ENCODE measurements around the gene CFAP20DC. TPM values are rescaled to one million over a fixed set of nuclear protein-coding genes. Genes with fewer than 3 reads are reported as not detected.
"Not testable (repeated sequence)": the region's sequence is repeated elsewhere in the genome, so short reads cannot be mapped to it uniquely, and the experiment has no call there.

CFAP20DC gene
- total RNA-seq, 2 experiments from 2014 or later = 0.99 to 2.0 TPM

DNA sequence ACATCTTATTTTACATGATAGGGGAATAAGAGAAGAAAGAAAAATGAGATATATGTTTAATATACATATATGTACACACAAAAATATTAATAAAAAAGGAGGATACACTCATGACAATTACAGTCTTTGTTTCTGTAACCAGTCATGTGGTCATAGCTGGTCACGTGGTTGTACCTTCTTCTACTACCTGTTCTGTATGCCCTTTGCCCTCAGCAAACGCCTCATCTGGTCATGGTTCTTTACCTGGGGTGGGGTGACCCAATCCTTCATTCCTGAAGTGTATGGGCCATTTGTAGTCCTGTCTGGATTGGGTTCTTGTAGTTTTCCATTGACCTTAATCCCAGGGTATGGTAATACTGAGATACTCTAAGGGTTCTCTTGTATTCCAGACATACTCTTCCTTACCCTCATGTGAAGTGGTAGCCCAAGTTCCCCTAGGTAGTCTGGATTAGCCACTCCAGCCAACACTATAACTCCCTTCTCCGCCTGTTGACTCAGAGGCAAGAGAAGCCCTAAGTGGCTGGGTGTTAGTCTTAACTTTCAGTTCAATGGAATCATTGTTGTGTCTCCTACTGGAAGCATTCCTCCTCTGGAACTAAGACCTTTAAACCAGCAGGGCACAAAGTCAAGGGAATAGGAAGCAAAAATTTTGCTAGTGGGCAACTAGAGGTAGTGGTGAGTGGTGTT, 336.0 kb downstream of the CFAP20DC start:
- Mint-ChIP-seq H3K27ac (no peak overlapping the region), H3K27me3 (no peaks in the 10 kb centered on the region), H3K9me3 (no peaks in the 10 kb centered on the region), H3K4me1 (no peaks in the 10 kb centered on the region), H3K4me3 (no peak overlapping the region), H3K36me3 (ENCODE audit: low read depth) (no peaks in the 10 kb centered on the region)
- DNase-seq = no peak
- ChIA-PET CTCF (no interaction called here), POLR2A (no interaction called here)

DNA sequence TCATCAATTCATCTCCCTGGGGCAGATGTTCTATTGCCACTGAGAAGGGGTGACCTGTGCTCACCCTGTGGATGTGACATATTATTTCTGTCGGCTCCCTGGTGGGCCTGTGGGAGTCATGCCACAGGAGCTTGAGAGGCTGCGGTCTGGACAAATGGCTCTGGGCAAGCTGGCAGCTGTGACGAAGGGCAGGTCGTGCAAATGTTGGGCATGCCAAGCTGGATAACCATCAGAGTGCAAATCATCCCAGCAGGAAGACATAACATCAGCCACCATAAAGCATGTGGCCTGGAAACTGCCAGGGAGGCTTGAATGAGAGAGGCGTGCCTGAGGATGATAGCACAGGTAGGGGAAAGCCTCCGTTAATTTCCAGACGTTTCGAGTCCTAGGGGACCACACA, 338.0 kb downstream of the CFAP20DC start:
- no peak overlapping the region for H3K4me3 Mint-ChIP-seq
- no peak overlapping the region for H3K27ac Mint-ChIP-seq
- ChIA-PET POLR2A (no interaction called here), CTCF (no interaction called here)
- DNase-seq = no peak
- H3K36me3 Mint-ChIP-seq (ENCODE audit: low read depth) = no peaks in the 10 kb centered on the region
- no peaks in the 10 kb centered on the region for H3K9me3 Mint-ChIP-seq
- no peaks in the 10 kb centered on the region for H3K4me1 Mint-ChIP-seq
- no peaks in the 10 kb centered on the region for H3K27me3 Mint-ChIP-seq

DNA sequence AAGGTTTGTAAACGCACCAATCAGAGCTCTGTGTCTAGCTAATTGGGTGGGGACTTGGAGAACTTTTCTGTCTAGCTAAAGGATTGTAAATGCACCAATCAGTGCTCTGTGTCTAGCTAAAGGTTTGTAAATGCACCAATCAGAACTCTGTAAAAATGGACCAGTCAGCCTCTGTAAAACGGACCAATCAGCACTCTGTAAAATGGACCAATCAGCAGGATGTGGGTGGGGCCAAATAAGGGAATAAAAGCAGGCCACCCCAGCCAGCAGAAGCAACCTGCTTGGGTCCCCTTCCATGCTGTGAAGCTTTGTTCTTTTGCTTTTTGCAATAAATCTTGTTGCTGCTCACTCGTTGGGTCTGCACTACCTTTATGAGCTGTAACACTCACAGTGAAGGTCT, 340.8 kb downstream of the CFAP20DC start:
- H3K27me3 Mint-ChIP-seq; H3K4me3 Mint-ChIP-seq; H3K9me3 Mint-ChIP-seq; DNase-seq; H3K27ac Mint-ChIP-seq; H3K36me3 Mint-ChIP-seq (ENCODE audit: low read depth); H3K4me1 Mint-ChIP-seq; POLR2A ChIA-PET: not testable (repeated sequence)
- CTCF ChIA-PET = interaction anchor here (0.6 kb wide), 1 partner anchor 393 kb away, joined by 9 read pairs; no protein-coding TSS in a partner anchor

DNA sequence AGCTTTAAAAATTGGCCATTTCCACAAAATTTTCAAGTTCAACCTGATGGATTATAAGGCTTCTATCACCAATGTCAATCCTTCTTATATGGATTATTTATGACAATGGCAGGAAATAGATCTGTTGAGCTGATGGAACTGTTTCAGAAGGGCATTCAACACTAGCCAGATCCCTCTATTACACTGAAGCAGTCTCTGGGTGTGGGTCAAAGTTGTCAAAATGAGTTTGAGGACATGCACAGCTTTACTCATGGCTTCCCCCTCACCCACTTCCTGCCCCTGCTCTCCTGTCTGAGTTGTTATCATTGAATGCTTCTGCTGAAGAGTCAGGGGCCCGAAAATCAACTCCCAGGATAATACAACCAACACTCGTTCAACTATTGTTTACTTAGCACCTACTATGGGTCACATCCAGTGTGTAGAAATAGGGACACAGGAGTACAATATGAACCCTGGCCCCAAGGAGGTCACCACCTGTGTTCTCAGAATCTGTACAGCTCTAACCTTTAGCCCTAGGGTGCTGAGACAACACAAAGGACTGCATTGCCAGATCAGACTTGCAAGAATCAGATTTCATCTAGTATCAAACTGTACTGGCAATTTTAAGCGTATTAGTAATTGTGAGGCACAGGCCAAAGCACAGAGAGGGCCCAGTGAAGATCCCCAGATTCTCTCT, 341.6 kb downstream of the CFAP20DC start:
- Mint-ChIP-seq H3K4me1 (no peaks in the 10 kb centered on the region), H3K4me3 (no peak overlapping the region), H3K9me3 (no peaks in the 10 kb centered on the region), H3K27me3 (no peaks in the 10 kb centered on the region), H3K36me3 (ENCODE audit: low read depth) (no peaks in the 10 kb centered on the region), H3K27ac (no peak overlapping the region)
- CTCF ChIA-PET = no interaction called here
- no peak for DNase-seq
- POLR2A ChIA-PET = no interaction called here

DNA sequence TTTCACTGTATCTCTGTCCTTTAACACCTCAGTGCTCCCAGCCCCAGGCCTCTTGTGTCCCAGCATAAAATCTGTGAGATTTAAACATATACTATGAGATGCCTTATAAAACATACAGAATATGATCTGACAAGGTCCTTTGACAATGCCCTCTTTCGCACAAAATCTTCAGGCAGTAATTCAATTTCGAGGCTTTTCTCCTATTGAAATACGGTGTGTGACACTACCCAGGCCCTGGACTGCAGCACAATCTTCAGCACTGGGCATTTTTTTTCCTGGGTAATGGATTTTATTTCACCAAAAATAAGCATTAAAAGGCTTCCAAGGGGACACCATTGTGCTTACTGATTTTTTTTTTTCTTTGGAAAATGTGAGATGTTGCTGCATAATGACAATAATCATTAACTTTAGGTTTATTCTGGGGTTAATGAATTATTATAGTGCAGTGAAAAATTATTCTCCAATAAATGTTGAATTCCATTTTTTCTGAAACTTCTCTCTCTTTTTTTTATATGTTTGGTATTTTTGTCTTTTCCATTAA, 342.4 kb downstream of the CFAP20DC start:
- H3K9me3 Mint-ChIP-seq = no peaks in the 10 kb centered on the region
- no peaks in the 10 kb centered on the region for H3K4me1 Mint-ChIP-seq
- H3K27me3 Mint-ChIP-seq = no peaks in the 10 kb centered on the region
- no peak for DNase-seq
- no peak overlapping the region for H3K27ac Mint-ChIP-seq
- ChIA-PET CTCF (no interaction called here), POLR2A (no interaction called here)
- no peaks in the 10 kb centered on the region for H3K36me3 Mint-ChIP-seq (ENCODE audit: low read depth)
- no peak overlapping the region for H3K4me3 Mint-ChIP-seq

DNA sequence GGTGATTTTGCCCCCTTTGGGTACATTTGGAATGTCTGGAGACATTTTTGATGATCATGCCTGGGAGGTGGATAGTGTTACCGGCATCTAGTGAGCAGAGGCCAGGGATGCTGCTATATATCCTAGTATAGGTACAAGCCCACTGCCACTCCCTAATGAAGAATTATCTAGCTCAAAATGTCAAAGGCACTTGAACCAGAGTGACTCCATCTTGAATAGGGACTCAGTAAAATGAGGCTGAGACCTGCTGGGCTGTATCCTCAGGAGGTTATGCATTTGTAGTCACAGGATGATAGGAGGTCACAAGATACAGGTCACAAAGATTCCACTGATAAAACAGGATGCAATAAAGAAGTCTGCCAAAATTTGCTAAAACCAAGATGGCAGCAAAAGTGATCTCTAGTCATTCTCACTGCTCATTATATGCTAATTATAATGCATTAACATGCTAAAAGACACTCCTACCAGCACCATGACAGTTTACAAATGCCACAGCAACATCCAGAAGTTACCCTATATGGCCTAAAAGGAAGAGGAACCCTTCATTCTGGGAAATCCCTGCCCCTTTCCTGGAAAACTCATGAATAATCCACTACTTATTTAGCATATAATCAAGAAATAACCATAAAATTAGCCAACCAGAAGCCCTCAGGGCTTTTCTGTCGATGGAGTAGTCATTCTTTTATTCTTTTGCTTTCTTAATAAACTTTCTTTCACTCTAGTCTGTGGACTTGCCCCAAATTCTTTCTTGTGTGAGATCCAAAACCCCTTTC, 343.2 kb downstream of the CFAP20DC start:
- H3K27me3 Mint-ChIP-seq = no peaks in the 10 kb centered on the region
- POLR2A ChIA-PET = no interaction called here
- no peak overlapping the region for H3K4me3 Mint-ChIP-seq
- DNase-seq = no peak
- CTCF ChIA-PET = interaction anchor here (0.6 kb wide), 1 partner anchor 87 kb away, joined by 3 read pairs; no protein-coding TSS in a partner anchor
- H3K9me3 Mint-ChIP-seq = no peaks in the 10 kb centered on the region
- H3K4me1 Mint-ChIP-seq = no peaks in the 10 kb centered on the region
- H3K27ac Mint-ChIP-seq = no peak overlapping the region
- no peaks in the 10 kb centered on the region for H3K36me3 Mint-ChIP-seq (ENCODE audit: low read depth)

DNA sequence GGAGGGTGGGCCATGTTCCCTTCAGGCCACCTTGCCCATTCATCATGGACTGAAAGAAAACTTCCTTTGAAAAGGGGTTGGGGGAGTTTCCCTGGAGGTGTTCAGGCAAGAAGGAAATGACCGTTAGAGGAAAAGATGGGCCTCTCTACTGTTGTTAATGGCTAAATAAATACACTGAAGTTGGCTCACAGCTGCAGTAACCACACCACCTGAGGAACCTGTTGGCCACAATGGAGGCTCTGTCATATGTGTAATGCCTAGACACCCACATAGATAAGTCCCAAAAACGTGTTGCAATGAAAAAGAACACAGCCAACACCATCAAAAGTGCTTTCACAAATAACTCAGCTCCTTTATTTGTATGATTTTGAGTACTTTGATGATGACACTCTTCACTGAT, 345.1 kb downstream of the CFAP20DC start:
- no peak overlapping the region for H3K27ac Mint-ChIP-seq
- POLR2A ChIA-PET = no interaction called here
- DNase-seq = no peak
- no peak overlapping the region for H3K4me3 Mint-ChIP-seq
- H3K4me1 Mint-ChIP-seq = no peaks in the 10 kb centered on the region
- H3K9me3 Mint-ChIP-seq = no peaks in the 10 kb centered on the region
- no peaks in the 10 kb centered on the region for H3K27me3 Mint-ChIP-seq
- CTCF ChIA-PET = no interaction called here
- H3K36me3 Mint-ChIP-seq (ENCODE audit: low read depth) = no peaks in the 10 kb centered on the region

DNA sequence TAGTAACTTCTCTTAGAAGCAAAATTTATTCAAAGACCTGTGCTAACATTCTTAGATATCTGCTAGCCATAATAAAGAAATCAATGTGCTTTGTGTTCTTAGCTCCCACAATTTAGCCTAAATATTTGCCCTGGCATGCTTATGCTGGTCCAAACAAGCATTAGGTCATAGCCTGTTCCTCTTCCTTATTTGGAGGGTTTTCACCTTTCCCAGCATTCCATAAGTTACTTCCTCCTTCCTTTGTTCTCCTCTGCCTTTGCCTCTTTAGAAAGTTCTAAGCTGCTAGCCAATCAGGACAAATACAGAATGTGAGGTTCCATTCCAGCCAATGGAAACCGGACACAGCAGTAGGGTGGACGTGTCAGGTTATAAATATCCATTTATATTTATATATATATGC, 345.5 kb downstream of the CFAP20DC start:
- H3K4me1 Mint-ChIP-seq; H3K36me3 Mint-ChIP-seq (ENCODE audit: low read depth); H3K27me3 Mint-ChIP-seq; DNase-seq; CTCF ChIA-PET; H3K27ac Mint-ChIP-seq; H3K4me3 Mint-ChIP-seq; H3K9me3 Mint-ChIP-seq; POLR2A ChIA-PET: not testable (repeated sequence)

DNA sequence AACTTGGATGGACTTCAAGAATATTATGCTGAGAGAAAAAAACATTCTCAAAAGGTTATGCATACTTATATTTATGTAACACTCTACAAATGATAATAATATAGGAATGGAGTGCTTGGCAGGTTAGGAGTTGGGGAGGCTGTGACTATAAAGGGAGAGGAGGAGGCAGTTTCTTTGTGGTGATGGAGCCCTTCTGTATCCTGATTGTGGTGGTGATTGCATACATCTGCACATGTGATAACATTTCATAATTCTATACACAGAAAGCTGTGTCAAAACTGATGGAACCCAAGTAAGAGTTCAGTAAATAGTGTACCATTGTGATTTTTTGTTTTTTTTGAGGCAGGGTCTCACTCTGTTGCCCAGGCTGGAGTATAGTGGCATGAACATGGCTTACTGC, 351.6 kb downstream of the CFAP20DC start:
- ChIA-PET POLR2A (no interaction called here), CTCF (no interaction called here)
- H3K4me1 Mint-ChIP-seq = peaks cover 27% of the 10 kb centered on the region
- H3K36me3 Mint-ChIP-seq (ENCODE audit: low read depth) = peaks cover 3% of the 10 kb centered on the region
- H3K27me3 Mint-ChIP-seq = no peaks in the 10 kb centered on the region
- peaks cover 8% of the 10 kb centered on the region for H3K9me3 Mint-ChIP-seq
- H3K27ac Mint-ChIP-seq = no peak overlapping the region
- no peak overlapping the region for H3K4me3 Mint-ChIP-seq
- no peak for DNase-seq

DNA sequence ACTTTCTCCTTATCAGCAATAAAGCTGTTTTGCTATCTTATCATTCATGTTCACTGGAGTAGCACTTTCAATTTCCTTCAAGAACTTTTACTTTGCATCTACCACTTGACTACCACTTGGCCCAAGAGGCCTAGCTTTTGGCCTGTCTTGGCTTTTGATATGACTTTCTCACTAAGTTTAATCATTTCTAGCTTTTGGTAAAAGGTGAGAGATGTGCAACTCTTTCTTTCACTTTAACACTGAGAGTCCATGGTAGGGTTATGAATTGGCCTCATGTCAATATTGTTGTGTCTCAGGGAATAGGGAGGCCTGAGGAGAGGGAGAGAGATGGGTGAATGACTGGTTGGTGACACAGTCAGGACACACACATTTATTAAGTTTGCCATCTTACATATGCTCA, 352.3 kb downstream of the CFAP20DC start:
- DNase-seq = no peak

DNA sequence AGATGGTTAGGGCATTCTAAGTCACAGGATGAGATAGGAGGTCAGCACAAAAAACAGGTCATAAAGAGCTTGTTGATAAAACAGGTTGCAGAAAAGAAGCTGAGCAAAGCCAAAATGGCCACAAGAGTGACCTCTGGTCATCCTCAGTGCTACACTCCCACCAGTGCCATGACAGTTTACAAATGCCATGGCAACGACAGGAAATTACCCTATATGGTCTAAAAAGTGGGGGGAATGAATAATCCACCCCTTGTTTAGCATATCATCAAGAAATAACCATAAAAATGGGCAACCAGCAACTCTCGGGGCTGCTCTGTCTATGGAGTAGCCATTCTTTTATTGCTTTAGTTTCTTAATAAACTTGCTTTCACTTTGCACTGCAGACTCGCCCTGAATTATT, 353.0 kb downstream of the CFAP20DC start:
- H3K4me1 Mint-ChIP-seq = peaks cover 27% of the 10 kb centered on the region
- POLR2A ChIA-PET; H3K4me3 Mint-ChIP-seq; DNase-seq; H3K9me3 Mint-ChIP-seq; H3K27ac Mint-ChIP-seq; H3K36me3 Mint-ChIP-seq (ENCODE audit: low read depth); H3K27me3 Mint-ChIP-seq: not testable (repeated sequence)
- CTCF ChIA-PET = interaction anchor here (1.8 kb wide), 1 partner anchor 65 kb away, joined by 4 read pairs; no protein-coding TSS in a partner anchor

More for the DNA sequence above, 352.3 kb downstream of the CFAP20DC start:
- Mint-ChIP-seq H3K4me3 (no peak overlapping the region), H3K9me3 (peaks cover 8% of the 10 kb centered on the region), H3K27me3 (no peaks in the 10 kb centered on the region), H3K27ac (no peak overlapping the region), H3K4me1 (peaks cover 27% of the 10 kb centered on the region), H3K36me3 (ENCODE audit: low read depth) (peaks cover 3% of the 10 kb centered on the region)
- ChIA-PET POLR2A (no interaction called here), CTCF (interaction anchor here (1.8 kb wide), 1 partner anchor 66 kb away, joined by 4 read pairs; no protein-coding TSS in a partner anchor)

DNA sequence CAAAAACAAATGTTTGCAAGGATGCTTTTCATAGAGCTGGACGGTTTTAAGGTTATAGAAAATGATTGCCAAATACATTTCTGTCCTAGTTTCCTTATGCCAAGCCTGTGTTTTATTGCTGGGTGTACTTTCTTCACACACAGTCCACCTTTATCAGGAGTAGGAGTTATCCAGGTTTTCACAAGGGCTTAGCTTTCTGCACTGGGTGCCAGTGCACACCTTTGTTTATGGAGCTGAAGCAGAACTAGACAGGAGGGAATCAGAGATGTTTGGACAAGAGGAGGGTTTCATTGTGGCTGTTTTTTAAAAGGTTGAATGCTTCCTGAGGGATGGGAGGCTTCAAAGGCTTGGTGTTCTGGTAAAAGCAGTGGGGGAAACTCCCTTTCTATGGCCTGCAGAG, 353.7 kb downstream of the CFAP20DC start:
- H3K27ac Mint-ChIP-seq = no peak overlapping the region
- CTCF ChIA-PET = interaction anchor here (1.8 kb wide), 1 partner anchor 65 kb away, joined by 4 read pairs; no protein-coding TSS in a partner anchor

DNA sequence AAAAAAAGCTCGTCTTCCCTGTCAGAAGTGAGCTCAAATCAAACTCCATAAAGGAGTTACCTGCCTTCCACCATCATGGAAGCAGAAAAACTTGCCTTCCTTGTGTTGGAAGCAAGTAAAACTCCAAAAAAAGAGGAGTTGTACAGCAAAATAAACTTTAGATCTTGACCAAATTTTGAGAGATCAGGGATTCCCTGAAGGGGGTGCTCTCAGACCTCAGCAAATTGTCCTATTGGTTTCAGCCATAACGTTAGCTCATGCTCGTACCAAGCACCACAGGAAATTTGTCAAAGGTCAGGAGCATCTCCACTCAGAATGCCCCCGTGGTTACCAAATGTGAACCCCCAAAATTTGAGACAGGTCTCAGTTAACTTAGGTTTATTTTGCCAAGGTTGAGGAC, 354.5 kb downstream of the CFAP20DC start:
- peaks cover 27% of the 10 kb centered on the region for H3K4me1 Mint-ChIP-seq
- H3K36me3 Mint-ChIP-seq (ENCODE audit: low read depth); H3K4me3 Mint-ChIP-seq; H3K27me3 Mint-ChIP-seq; H3K27ac Mint-ChIP-seq; CTCF ChIA-PET; DNase-seq: not testable (repeated sequence)
- POLR2A ChIA-PET = interaction anchor here (0.6 kb wide), 1 partner anchor 18 kb away, joined by 3 read pairs; no protein-coding TSS in a partner anchor
- H3K9me3 Mint-ChIP-seq = peaks cover 14% of the 10 kb centered on the region

More for the DNA sequence above, 353.7 kb downstream of the CFAP20DC start:
- H3K36me3 Mint-ChIP-seq (ENCODE audit: low read depth) = peaks cover 3% of the 10 kb centered on the region
- peaks cover 27% of the 10 kb centered on the region for H3K4me1 Mint-ChIP-seq
- peaks cover 14% of the 10 kb centered on the region for H3K9me3 Mint-ChIP-seq
- DNase-seq = no peak
- POLR2A ChIA-PET = interaction anchor here (0.6 kb wide), 1 partner anchor 19 kb away, joined by 3 read pairs; no protein-coding TSS in a partner anchor
- no peak overlapping the region for H3K4me3 Mint-ChIP-seq
- H3K27me3 Mint-ChIP-seq = no peaks in the 10 kb centered on the region

All from activated CD4-positive, alpha-beta T cell treated with anti-CD3 and anti-CD28 coated beads, Interleukin-2, amount 10 ng/mL, durations not matched to agents 7 days and 5 days (primary cell).